Renal cortical epithelial cell (primary cell): ENCODE results near the gene DNAAF3. TPM values are rescaled to one million over a fixed set of nuclear protein-coding genes. Genes with fewer than 3 reads are reported as not detected.
A peak's percentile ranks its signal among the peaks of the same experiment; 100 is the strongest.
"Not testable (repeated sequence)": the region's sequence is repeated elsewhere in the genome, so short reads cannot be mapped to it uniquely, and the experiment has no call there.

ENCODE experiments used
- DNase-seq: peaks from one replicate; pipeline ENCODE4 v3.0.0-alpha.2; 2011; ENCODE audit warnings: low read depth
- total RNA-seq: library from RNA; depleted of rRNA; stranded (reverse); fragments of >200 nt; gene quantifications from 2 replicates; pipeline ENCODE4 v1.2.3, GENCODE V29; 2014

The DNAAF3 gene
- total RNA-seq, 1 donor from 2014 or later: 2.9 TPM

DNA sequence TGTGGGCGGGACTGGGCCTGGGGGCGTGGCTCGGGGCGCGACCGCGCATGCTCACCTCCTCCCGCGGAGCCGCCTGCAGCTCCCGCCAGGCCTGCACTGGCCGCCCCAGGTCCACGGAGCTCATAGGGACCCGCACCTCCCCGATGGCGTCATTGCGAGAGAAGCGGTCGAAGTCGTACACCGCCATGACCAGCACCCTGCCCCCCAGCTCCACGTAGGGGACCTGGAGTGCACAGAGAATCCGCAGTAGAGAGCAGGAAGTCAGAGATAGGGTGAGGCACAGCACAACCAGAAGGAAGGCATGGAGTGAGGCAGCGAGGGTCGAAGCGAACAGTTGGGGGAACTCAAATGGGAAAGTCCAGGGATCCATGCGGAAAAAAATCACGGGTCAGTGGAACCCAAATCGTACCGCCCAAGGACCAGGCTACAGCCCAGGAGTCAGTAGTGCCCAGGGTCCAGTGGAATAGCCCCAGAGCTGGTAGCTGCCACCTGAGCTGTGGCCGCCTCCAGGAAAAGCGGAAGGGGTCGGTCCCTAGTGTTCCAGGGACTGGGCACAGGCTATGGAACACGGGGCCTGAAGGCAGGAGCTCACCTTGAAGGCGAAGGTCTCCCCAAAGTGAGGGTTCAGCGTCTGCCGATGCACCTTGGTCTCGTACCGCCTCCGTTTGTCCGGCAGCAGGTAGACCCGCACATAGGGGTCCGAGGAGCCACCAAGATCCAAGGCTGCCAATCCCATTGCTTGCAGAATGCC is 8.9 kb upstream of the DNAAF3 start:
- no peak for DNase-seq

DNA sequence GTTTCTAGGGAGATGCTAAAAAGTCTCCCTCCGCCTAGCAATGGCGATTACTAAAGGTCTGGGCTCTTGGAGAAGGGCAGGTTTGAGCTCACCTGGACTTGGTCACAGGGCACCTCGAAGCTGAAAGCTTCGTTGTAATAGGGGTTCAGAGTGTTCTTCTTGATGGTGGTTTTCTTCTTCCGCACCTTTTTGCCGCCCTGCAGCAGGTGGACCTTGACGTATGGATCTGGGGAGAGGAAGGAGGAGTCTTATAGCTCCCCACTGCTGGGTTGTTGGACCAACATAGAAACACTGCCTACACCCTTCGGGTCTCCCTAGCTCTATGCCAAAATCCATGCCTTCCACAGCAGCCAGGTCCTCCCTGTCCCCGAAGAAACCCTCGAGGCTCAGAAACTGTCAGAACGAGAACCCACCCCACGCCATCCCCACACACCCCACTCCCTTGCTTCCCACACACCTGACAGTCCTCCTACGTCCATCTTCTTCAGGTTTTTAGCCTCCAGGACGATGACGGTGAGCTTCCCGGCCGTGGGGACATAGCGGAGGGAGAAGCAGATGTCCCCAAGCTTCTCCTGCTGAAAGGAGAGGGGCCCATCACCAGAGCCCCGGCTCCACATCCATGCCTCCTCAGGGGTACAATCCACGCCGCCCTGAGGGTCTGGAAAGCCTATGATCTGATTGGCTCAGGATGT is 8.2 kb upstream of the DNAAF3 start:
- no peak for DNase-seq

DNA sequence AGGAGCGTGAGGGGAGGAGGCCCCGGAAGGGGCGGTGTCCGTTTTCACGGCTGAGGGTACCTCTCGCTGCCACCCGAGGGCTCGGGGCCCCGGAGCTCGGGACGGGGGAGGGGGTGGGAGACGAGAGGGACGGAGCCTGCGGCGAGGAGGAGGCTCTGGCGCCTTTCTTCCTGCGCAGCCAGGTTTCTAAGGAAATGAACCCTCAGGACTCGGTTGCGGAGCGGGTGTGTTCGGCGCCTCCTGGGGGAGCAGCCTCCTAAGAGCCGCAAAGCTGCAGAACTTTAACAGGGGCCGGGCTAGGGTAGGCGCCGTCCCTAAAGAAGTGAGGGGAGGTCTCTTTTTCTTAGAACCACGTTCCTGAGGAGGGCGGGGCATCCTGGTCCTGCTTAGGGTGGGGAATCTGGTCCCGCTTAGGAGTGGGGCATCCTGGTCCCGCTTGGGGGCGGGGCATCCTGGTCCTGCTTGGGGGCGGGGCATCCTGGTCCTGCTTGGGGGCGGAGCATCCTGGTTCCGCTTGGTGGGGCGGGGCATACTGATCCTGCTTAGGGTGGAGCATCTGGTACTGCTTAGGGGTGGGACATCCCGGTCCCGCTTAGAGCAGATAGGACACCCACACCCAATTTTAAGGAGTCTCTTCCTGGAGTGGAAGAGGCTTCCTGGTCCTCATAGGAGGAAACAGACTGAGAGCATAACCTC is 7.4 kb upstream of the DNAAF3 start:
- DNase-seq: peak; percentile 16

DNA sequence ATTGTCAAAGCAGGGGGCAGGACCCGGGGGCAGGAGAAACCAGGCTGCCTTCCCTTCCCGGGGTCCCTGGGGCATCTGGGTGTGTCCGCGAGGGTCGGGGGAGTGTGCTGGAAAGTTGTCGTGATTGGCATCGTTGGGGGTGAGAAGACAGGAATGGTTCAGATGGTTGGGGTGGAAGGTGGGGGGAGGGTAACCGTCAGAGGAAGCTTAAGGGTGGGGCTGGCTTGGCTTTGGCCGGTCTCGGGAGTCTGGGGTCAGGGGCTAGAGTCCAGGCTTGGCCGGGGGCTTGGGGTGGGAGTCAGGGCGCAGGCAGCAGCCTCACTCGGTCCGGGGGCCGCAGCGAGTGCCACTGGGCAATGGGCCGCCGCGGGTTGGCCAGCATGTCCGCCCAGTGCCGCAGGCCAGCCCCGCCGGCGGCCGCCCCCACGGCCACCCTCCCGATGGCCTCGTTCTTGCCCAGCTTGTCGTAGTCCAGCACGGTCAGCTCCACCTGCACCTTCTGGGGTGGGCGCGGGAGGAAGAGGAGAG is 6.8 kb upstream of the DNAAF3 start:
- DNase-seq: no peak

DNA sequence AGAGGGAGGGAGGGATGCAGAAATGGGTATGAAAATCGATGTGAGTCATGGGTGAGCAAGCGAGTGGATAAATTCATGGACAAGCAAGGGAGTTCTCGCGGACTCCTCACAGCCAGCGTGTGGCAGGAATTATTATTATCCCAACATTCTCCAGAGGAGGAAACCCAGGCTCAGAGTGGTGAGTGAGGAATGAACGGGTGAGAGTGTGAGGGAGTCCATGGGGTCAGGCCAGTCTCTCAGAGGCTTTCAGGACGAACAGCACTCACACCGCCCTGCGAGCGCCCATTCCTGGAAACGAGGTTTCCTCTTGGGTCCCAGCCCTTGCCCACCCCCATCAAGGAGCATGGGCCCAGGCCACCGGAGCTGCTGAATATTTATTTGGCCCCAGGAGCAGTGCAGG is 6.3 kb upstream of the DNAAF3 start:
- peak; percentile 29 for DNase-seq

DNA sequence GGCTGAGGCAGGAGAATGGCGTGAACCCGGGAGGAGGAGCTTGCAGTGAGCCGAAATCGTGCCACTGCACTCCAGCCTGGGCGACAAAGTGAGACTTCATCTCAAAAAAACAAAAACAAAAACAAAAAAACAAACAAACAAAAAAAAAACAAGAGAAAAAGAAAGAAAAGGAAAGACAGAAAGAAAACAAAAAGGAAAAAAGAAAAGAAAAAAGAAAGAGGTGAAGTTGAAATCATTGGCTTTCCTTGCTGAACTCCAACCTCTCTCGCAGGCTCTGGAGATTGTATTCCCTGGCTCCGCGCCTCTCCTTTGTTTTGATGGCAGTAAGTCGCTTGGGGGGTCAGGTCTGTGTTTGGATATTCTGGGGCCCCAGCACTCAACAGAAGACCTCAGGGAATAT is 5.9 kb upstream of the DNAAF3 start:
- DNase-seq: not testable (repeated sequence)

DNA sequence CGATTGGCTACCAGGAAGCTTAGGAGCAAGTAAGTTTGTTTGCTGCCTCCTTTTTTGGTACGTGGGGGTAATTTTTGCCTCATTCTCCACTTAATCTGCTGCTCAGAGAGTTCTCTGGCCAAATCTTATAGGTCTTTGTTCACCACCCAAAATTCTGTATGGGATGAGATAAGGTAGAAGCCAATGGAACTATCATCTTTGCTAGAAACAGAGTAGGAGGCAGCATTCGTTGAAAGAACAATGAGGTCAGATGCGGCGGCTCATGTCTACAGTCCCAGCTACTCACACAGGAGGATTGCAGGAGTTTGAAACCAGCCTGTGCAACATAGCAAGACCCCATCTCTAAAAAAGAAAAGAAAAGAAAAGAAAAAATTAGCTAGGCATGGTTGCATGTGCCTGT is 5.0 kb upstream of the DNAAF3 start:
- DNase-seq: no peak

DNA sequence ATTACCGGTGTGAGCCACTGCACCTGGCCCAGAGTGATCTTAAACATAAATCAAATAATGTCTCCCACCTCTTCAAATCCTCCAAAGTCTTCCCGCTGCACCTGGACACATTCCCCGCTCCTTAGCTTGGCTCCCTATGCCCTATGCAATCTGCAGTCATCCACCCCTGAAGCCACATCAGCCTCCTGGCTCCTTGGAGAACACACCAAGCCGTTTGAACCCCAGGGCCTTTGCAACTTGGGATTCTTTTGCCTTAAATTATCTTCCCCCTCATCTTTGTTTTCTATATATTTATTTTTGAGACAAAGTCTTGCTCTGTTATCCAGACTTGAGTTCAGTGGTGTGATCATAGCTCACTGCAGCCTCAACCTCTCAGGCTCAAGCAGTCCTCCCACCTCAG is 2.7 kb upstream of the DNAAF3 start:
- DNase-seq: no peak

DNA sequence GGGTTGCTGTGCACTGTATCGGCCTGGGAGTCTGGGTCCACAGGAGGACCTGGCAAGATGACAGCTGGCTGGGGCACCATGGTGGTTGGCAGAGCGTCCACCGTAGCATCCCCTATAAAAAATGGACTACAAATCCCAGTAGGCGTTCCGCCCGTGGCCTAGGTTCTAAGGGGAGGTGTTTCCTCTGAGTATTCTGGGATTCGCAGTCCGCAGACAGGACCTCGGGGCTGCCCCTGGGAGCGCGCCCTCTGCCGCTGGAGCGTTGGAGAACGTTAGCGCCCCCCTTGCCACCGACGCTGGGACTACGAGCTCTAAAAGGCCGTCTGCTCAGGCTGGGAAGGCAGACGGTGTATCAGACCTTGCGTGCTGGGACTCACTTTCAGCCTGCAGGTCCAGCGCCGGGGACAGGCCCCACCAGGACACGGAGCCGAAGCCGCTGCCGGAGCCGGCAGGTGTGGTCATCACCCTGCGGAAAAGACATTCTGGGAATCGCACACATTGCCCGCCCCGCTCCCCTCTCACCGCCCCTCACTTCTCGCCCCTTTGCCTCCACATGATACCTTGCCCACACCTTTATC is 372 bp downstream of the DNAAF3 start:
- peak; percentile 74 for DNase-seq

DNA sequence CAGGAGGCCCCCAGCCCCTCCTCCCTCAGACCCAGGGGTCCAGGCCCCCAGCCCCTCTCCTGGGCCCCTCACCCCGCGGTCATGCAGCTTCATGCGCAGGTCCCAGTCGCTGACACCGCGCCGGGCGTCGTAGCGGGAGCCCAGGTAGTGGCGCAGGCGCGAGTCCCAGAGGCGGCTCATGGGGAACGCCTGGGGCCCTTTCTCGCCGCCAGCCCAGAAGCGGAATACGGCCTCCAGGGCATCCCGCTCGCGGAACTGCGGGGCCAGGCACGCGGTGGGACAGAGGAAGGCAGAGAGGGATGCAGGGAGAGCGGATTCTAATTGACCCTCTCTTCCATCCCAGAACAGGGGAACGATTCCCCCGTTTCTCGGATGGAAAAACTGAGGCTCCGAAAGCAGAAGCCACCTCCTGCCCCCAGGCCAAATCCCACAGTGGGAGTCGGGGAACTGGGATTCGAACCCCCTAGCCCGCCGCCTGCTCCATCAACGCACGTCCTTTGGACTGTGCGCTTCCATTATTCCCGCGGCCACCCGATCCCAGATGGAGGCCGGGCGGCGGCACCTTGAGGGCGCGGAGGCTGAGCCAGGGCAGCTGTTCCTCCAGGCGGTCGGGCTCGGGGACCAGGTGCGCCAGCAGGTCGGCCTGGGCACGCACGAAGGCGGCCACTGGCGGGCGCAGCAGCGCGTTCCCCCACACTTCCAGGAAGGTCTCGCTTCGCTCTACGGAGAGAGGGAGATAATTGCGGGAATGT is 4.7 kb downstream of the DNAAF3 start:
- no peak for DNase-seq

DNA sequence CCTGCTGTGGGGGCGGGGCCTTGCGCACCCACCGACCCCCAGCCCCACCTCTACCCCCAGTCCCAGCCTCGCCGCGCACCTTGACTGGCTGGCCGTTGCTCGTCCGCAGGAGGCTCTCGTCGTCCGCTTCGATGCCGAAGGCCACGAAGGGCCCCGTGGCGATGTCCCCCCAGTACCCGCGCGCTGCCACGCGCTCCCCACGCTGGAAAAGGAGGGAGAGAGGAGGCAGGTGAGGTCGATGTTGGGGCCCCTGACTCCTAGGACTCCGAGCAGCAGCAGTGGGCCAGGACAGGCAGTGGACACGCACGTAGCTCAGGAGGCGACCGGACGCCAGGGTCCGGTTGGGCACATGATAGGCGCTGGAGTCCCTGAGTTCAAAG is 5.4 kb downstream of the DNAAF3 start:
- DNase-seq: no peak

DNA sequence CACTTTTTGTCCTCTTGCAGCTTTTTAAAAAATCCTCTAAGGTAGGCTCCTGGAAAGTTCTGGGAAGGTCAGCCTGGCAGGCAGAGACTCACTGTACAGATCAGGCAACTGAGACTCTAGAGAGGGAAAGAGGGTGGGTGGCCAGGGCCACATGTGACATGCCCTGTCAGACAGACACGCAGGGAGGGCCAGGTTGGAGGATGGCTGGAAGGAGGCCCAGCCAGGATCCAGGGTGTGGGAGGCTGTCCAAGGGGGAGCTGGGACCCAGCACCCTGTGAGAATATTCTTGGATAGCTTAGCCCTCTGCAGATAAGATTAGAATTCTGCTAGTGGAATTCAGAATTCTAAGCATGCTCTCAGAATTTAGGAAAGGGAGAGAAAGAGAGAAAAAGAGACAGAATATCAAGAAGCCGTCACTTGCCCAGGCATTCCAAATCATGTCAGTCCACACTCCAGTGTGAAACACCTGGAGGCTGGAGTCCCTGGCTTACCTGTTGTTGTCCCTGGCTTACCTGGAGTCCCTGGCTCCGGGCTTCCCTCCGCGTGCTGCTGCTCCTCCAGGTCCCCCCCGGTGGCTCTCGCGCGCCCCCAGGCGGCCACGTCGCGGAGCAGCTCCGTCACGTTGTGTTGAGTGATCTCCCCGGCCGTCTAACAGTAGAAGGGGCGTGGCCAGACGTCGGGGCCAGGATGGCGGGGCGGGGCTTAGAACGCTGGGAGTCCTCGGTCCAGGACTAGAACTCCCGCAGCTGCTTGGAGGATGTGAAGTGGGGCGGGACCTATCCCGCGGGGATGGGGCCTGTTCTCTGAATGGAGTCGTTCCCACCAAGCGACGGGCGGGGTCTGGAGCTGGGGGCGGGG is 6.1 kb downstream of the DNAAF3 start:
- DNase-seq: peak; percentile 48

DNA sequence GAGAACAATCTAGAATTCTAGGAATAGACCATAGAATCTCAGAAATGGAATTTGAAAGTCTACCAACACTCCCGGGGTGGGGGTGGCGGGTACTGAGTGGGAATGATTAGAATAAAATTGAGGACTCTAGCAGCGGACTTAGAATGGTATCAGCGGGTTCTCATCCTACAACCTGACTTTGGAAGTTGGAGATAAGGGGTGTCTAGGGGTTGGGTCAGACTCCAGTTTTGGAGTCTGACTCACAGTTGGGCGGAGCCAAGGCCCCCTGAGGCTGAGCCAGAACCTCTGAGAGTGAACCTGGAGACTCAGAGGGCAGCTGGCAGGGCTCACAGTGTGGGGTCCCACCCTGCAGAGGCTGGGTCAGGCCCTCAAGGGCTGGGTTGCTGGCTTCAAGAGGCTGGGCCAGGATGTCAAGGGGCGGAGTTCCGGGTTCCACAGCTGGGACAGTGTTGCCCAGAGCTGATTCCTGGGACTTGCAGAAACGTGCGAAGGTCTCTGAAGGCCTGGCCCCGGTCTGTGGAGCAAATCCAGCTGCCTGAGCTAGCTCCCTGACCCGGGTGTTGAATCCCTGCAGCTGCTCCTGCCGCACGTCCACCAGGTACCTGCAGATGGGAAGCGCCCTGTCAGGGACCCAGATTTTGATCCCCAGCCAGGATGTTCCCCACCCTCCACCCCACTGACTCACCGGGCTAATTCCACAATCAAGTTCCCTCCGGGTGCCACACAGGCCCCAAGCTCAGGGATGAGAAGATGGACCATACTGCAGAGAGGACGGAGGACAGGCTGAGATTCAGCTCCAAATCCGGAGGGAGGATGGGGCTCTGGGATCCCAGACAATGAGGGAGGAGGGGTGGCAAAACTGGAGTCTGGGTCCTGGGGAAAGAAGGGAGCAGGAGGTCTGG is 7.3 kb downstream of the DNAAF3 start:
- DNase-seq: no peak

DNA sequence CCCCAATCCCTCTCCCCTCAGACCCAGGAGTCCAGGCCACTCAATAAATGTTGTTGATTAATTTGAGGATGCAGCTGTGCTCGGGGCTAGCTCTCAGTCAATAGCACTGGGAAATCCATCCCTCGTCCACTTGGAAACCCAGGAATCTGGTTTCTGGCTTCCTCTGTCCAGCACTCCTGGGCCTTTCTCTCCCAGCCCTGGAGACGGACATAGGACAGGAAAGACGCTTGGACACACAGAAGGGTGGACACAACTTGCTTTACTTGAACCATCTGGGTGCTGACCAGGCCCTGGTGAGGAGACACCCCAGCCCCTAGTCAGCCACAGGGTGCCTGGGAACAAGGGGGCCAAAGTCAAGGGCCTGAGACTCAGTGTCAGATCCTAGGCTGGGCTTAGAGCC is 8.0 kb downstream of the DNAAF3 start:
- no peak for DNase-seq

DNA sequence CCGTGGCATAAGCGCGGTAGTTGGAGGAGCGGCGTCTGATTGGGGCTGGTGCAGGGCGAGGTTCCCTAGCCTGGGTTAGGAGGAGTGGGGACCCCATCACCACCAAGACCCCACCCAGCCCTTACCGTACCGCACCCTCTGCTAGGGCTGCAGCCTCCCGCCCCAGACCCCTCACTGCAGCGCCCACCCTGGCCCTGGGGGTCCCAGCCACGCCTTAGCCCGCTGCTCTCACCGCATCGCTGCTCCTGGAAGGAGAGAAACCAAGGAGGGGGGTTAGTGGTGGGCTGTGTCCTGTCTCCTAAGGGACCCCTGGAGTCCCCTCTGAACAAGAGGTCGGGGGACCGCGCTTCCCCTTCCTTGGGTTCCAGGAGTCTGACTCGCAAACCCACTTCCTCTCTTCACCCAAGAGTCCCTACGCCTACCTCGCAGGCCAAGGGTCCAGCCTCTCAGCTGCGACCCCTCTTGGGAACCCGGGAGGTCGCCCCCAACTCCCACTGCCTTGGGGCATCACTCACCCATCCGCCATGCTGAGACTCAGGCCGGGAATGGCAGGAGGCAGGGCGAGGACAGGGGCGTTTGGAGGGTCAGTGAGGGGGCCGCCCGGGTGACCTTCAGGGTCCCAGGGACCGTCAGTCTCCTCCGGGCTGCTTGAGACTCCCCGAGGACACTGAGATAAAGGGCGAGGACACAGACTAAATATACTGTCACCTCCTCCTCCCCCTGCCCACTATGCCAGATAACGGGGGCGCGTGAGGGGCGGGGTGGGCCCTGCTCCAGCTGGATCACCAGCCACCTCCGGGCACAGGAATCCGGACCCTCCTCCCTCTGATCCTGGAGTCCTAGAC is 9.1 kb downstream of the DNAAF3 start, which contains the start of gene TNNI3:
Gene TNNI3 (minus strand): TSS at position 669 of the 845 bp plus-strand sequence. CDS start 143 bp downstream, at position 526.
- DNase-seq: no peak

DNA sequence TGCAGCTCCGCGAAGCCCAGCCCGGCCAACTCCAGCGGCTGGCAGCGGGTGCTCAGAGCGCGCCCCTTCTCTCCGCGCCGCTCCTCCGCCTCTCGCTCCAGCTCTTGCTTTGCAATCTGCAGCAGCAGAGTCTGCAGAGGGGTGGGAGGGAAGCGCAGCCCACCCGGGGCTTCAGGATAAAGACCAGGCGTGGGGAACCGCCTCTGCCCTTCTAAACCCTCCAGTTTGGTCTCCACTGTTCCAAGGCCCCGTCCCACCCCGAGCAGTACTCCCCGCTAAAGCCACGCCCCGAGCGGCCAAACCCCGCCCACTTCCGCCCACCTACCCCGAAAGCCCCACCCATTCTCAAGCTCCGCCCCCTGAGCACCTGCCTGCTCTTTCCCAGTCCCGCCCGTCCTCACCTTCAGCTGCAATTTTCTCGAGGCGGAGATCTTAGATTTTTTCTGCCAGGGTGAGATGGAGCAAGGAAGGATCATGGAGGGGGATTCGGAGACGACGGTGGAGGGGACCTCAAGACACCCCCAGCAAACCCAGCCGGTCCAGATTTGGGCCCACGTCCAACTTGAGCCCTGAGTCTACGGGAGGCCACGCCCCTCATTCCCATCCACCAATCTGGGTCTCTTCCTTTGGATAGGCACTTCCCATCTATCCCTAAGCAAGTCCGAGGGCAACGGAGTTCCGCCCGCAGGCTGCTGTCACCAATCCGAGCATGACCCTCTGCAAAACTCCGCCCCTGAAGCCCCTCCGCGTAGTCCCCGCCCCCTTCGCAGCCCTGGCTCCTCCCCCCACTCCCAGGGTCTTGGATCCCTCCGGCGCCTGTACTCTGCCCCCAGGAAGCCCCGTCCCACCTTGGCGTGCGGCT is 10.0 kb downstream of the DNAAF3 start:
- peak; percentile 14 for DNase-seq

DNA sequence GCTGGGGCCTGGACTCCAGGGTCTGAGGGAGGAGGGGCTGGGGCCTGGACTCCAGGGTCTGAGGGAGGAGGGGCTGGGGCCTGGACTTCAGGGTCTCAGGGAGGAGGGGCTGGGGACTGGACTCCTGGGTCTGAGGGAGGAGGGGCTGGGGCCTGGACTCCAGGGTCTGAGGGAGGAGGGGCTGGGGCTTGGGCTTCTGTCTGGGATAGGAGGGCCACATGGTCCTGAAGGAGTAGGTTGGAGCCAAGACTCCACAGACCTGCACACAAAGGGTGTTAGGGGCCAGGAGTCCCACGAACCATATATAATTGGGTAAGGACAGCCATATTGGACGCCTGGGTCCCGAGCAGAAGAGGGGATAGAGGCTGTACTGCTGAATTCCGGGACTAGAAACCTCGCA is 10.6 kb downstream of the DNAAF3 start:
- DNase-seq: not testable (repeated sequence)
